Measurements from ENCODE around the gene SEMA3C. TPM values are rescaled to one million over a fixed set of nuclear protein-coding genes. Genes with fewer than 3 reads are reported as not detected.

The SEMA3C gene
- total and polyA plus RNA-seq, 2 donors (not counting 1 experiment from before 2014, with no cell fraction given): 310 to 322 TPM

DNA sequence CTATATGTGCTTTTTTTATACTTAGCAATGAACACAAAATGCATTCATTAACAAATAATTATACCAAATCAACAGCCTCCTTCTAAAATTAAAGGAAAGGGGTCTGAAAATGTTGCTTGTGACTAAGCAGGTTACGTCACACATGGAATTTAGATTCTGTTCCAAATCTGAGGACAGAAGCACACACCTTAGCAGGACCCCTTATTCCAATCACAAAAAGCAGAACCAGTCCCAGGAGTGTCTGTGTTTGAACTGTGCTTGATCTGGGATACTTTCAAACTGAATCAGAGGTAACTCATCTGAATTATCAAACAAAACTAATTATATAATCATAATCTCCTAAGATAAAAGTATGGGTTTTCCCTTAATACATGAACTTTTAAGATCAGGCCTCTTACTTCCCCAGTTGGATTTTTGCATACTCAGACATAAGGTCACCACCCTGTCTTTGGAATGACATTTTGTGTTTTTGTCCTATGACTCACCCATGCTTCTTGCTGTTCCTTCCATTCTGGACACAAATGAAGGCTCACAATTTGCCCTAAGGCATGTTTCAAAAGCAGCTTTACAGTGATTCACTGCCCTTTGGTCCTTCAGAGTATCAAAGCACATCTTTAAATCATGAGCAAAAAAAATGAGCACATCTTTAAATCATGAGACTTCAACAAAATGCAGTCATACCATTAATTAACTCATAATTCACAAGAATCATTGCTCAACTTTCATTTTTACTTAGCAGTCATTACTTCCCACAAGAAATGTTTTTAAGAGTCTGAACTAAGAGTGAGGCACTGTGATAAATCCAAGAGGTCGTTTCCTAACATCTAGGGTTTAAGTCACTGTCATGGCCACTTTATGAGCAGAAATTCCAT lies 35.5 kb downstream of the SEMA3C start:
- peak overlapping the region; percentile 55 for H3K27ac ChIP-seq (ENCODE audit: insufficient read depth, low read length)
- no peak for TF ChIP-seq EZH2 (IDR thresholded peaks at IDR 0.05; ENCODE audit: low read length, missing control alignments)
- TF ChIP-seq, protein P1, sequence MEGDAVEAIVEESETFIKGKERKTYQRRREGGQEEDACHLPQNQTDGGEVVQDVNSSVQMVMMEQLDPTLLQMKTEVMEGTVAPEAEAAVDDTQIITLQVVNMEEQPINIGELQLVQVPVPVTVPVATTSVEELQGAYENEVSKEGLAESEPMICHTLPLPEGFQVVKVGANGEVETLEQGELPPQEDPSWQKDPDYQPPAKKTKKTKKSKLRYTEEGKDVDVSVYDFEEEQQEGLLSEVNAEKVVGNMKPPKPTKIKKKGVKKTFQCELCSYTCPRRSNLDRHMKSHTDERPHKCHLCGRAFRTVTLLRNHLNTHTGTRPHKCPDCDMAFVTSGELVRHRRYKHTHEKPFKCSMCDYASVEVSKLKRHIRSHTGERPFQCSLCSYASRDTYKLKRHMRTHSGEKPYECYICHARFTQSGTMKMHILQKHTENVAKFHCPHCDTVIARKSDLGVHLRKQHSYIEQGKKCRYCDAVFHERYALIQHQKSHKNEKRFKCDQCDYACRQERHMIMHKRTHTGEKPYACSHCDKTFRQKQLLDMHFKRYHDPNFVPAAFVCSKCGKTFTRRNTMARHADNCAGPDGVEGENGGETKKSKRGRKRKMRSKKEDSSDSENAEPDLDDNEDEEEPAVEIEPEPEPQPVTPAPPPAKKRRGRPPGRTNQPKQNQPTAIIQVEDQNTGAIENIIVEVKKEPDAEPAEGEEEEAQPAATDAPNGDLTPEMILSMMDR (conservative IDR thresholded peaks at IDR 0.05 in 1 of 2, IDR thresholded peaks at IDR 0.05 in 1 of 2; ENCODE audit: low read depth in 1 of 2, low read length in 2 of 2): no peak
- H3K9me3 ChIP-seq (ENCODE audit: control insufficient read depth, insufficient read depth, low read depth, low read length): no peaks in the 10 kb centered on the region
- H2AFZ ChIP-seq (ENCODE audit: low read length): no peak overlapping the region
- peak overlapping the region; percentile 36 for H3K4me2 ChIP-seq (ENCODE audit: extremely low read depth, insufficient read depth, low read length)
- DNase-seq (ENCODE audit: low read depth in 2 of 2): peak; percentile 98 to 99
- H3K27me3 ChIP-seq (ENCODE audit: control insufficient read depth, insufficient read depth, low read length): no peaks in the 10 kb centered on the region
- H3K79me2 ChIP-seq (ENCODE audit: control insufficient read depth, insufficient read depth, low read length): peaks cover 43% of the 10 kb centered on the region
- H3K4me1 ChIP-seq (ENCODE audit: control insufficient read depth, extremely low read depth, insufficient read depth, low read length): peaks cover 23% of the 10 kb centered on the region
- H3K9ac ChIP-seq (ENCODE audit: insufficient read depth, low read length): no peak overlapping the region
- H3K36me3 ChIP-seq (ENCODE audit: control insufficient read depth, insufficient read depth, low read length): peaks cover 1% of the 10 kb centered on the region
- H3K4me3 ChIP-seq (replicated peaks in 1 of 4; ENCODE audit: control extremely low read depth in 1 of 4, insufficient read depth in 1 of 4, low read depth in 3 of 4, low read length in 4 of 4): peak overlapping the region in 1 of 4 experiments; percentile 27
- H4K20me1 ChIP-seq (ENCODE audit: control insufficient read depth, extremely low read depth, insufficient read depth, low read length): no peaks in the 10 kb centered on the region

DNA sequence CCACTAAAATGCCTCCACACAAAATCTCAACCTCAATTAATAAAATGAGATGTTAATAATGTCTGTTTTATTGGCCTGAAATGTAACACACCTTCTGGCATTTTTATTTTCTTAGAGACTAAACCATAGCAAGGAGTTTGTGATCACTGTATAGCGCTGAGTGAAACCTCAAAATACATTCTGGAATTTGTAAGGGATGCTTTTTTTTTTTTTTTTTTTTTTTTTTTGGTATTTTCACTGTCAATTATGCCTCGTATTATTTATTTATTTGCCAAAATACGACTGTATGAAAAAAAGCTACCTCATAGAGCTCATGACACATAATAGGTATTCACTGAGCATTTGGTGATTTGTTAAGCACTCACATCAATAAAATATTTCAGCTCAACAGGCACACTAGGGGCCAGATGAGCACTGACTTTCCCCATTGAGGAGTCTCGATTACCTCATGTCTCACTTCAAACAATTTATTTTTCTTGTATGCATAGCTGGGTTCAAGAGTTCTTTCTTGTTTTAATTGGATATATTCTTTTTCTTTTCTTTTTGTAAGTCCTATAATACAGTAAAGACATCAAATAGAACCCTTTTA lies 36.5 kb downstream of the SEMA3C start:
- TF ChIP-seq EZH2 (IDR thresholded peaks at IDR 0.05; ENCODE audit: low read length, missing control alignments): no peak
- TF ChIP-seq, protein P1 (conservative IDR thresholded peaks at IDR 0.05 in 1 of 2, IDR thresholded peaks at IDR 0.05 in 1 of 2; ENCODE audit: low read depth in 1 of 2, low read length in 2 of 2): no peak
- Histone ChIP-seq H4K20me1 (ENCODE audit: control insufficient read depth, extremely low read depth, insufficient read depth, low read length) (no peaks in the 10 kb centered on the region), H3K9me3 (ENCODE audit: control insufficient read depth, insufficient read depth, low read depth, low read length) (no peaks in the 10 kb centered on the region), H3K4me3 (replicated peaks in 1 of 4; ENCODE audit: control extremely low read depth in 1 of 4, insufficient read depth in 1 of 4, low read depth in 3 of 4, low read length in 4 of 4) (no peak overlapping the region), H3K79me2 (ENCODE audit: control insufficient read depth, insufficient read depth, low read length) (peaks cover 39% of the 10 kb centered on the region), H3K36me3 (ENCODE audit: control insufficient read depth, insufficient read depth, low read length) (peaks cover 1% of the 10 kb centered on the region), H2AFZ (ENCODE audit: low read length) (no peak overlapping the region), H3K27ac (ENCODE audit: insufficient read depth, low read length) (peak overlapping the region; percentile 55), H3K9ac (ENCODE audit: insufficient read depth, low read length) (no peak overlapping the region), H3K27me3 (ENCODE audit: control insufficient read depth, insufficient read depth, low read length) (no peaks in the 10 kb centered on the region), H3K4me2 (ENCODE audit: extremely low read depth, insufficient read depth, low read length) (no peak overlapping the region), H3K4me1 (ENCODE audit: control insufficient read depth, extremely low read depth, insufficient read depth, low read length) (peaks cover 25% of the 10 kb centered on the region)
- DNase-seq (ENCODE audit: low read depth in 2 of 2): peak in 1 of 2 donors; percentile 71

DNA sequence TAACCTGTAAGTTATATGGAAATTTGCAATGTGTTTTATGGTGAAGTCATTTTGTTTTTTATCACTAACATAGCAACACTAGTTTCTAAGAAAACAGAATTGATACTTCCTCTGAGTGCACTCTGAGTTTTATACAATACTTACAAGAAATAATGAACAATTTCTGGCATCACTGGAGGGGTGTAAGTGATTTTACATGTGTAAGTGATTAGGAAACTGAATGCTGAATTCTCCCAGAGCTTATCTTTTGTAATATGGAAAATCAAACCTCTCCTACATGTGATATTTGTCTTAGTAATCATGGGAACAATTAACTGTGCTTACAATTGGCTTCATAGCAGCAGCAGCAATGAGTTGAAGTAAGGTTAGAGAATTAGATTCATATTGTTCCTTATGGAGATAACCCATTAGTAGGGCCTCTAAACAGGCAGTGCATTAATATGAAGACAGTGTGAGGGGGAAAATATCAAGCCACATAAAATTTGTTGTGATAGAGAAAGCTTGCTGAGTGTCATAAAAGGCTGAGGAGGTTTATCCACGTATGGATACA lies 37.4 kb downstream of the SEMA3C start:
- peaks cover 44% of the 10 kb centered on the region for H3K79me2 ChIP-seq (ENCODE audit: control insufficient read depth, insufficient read depth, low read length)
- no peak overlapping the region for H3K4me3 ChIP-seq (replicated peaks in 1 of 4; ENCODE audit: control extremely low read depth in 1 of 4, insufficient read depth in 1 of 4, low read depth in 3 of 4, low read length in 4 of 4)
- H4K20me1 ChIP-seq (ENCODE audit: control insufficient read depth, extremely low read depth, insufficient read depth, low read length): no peaks in the 10 kb centered on the region
- no peak overlapping the region for H3K27ac ChIP-seq (ENCODE audit: insufficient read depth, low read length)
- no peak overlapping the region for H2AFZ ChIP-seq (ENCODE audit: low read length)
- H3K4me2 ChIP-seq (ENCODE audit: extremely low read depth, insufficient read depth, low read length): no peak overlapping the region
- peaks cover 1% of the 10 kb centered on the region for H3K36me3 ChIP-seq (ENCODE audit: control insufficient read depth, insufficient read depth, low read length)
- H3K27me3 ChIP-seq (ENCODE audit: control insufficient read depth, insufficient read depth, low read length): no peaks in the 10 kb centered on the region
- H3K9ac ChIP-seq (ENCODE audit: insufficient read depth, low read length): no peak overlapping the region
- H3K4me1 ChIP-seq (ENCODE audit: control insufficient read depth, extremely low read depth, insufficient read depth, low read length): peaks cover 27% of the 10 kb centered on the region
- no peak for DNase-seq (ENCODE audit: low read depth in 2 of 2)
- no peaks in the 10 kb centered on the region for H3K9me3 ChIP-seq (ENCODE audit: control insufficient read depth, insufficient read depth, low read depth, low read length)
- no peak for TF ChIP-seq EZH2 (IDR thresholded peaks at IDR 0.05; ENCODE audit: low read length, missing control alignments)
- TF ChIP-seq, protein P1 (conservative IDR thresholded peaks at IDR 0.05 in 1 of 2, IDR thresholded peaks at IDR 0.05 in 1 of 2; ENCODE audit: low read depth in 1 of 2, low read length in 2 of 2): no peak
